GM23338 (cell line): ENCODE data around the gene ZNF322. TPM values are rescaled to one million over a fixed set of nuclear protein-coding genes. Genes with fewer than 3 reads are reported as not detected.

Experiments used
- ATAC-seq: fragments of 200-7000 bp; cut with Tn5 transposase; 3 replicates; pipeline ENCODE4 v1.9.1; 2020
- DNase-seq: peaks from one replicate; pipeline ENCODE4 v3.0.0-alpha.2; 2015; ENCODE audit warnings: low spot score
- H2AFZ ChIP-seq: fragments of 200-600 bp; sonication (generic); 2 replicates; pipeline ENCODE4 v1.8.0; 2016; ENCODE audit warnings: antibody characterized with exemption, mild to moderate bottlenecking, moderate library complexity
- H3F3A ChIP-seq: fragments of 200-600 bp; sonication (generic); replicated peaks from 2 replicates; pipeline ENCODE4 v1.8.0; 2017; ENCODE audit warnings: antibody characterized with exemption, mixed run types, low read depth
- H3K27ac ChIP-seq: fragments of 200-600 bp; sonication (generic); 2 replicates; pipeline ENCODE4 v1.6.1; 2016; ENCODE audit warnings: low read depth
- H3K27me3 ChIP-seq: fragments of 200-600 bp; sonication (generic); 2 replicates; pipeline ENCODE4 v1.8.0; 2016; ENCODE audit warnings: mild to moderate bottlenecking, mixed run types, moderate library complexity; ENCODE audit not compliant: insufficient read depth
- H3K36me3 ChIP-seq: fragments of 200-600 bp; sonication (generic); 2 replicates; pipeline ENCODE4 v1.8.0; 2016; ENCODE audit warnings: mild to moderate bottlenecking; ENCODE audit not compliant: insufficient read depth
- H3K4me1 ChIP-seq: fragments of 200-600 bp; sonication (generic); 2 replicates; pipeline ENCODE4 v1.8.0; 2016; ENCODE audit warnings: mild to moderate bottlenecking, moderate library complexity; ENCODE audit not compliant: insufficient read depth
- H3K4me2 ChIP-seq: fragments of 200-600 bp; sonication (generic); 2 replicates; pipeline ENCODE4 v1.7.1; 2017; ENCODE audit warnings: mixed run types
- H3K4me3 ChIP-seq: fragments of 200-600 bp; sonication (generic); 2 replicates; pipeline ENCODE4 v1.6.1; 2016; ENCODE audit warnings: mixed run types
- H3K79me2 ChIP-seq: fragments of 200-600 bp; sonication (generic); replicated peaks from 2 replicates; pipeline ENCODE4 v1.8.0; 2017; ENCODE audit warnings: mild to moderate bottlenecking; ENCODE audit not compliant: insufficient read depth
- H3K9me2 ChIP-seq: fragments of 200-600 bp; sonication (generic); 2 replicates; pipeline ENCODE4 v1.8.0; 2017; ENCODE audit not compliant: insufficient read depth
- H4K20me1 ChIP-seq: fragments of 200-600 bp; sonication (generic); replicated peaks from 2 replicates; pipeline ENCODE4 v1.8.0; 2017; ENCODE audit warnings: mild to moderate bottlenecking; ENCODE audit not compliant: insufficient read depth
- H3K27ac Mint-ChIP-seq: 2 replicates; pipeline ENCODE4 v1.8.0; 2020; ENCODE audit warnings: inconsistent platforms, mild to moderate bottlenecking, moderate library complexity, mixed read lengths
- H3K27me3 Mint-ChIP-seq: 3 replicates; pipeline ENCODE4 v1.8.0; 2022; ENCODE audit warnings: low read depth, mild to moderate bottlenecking, moderate library complexity, mixed read lengths, inconsistent platforms; ENCODE audit not compliant: insufficient read depth, poor library complexity
- H3K36me3 Mint-ChIP-seq: 3 replicates; pipeline ENCODE4 v1.8.0; 2021; ENCODE audit warnings: low read depth, mild to moderate bottlenecking, inconsistent platforms, moderate library complexity, mixed read lengths
- H3K4me1 Mint-ChIP-seq: 3 replicates; pipeline ENCODE4 v1.8.0; 2020; ENCODE audit warnings: mild to moderate bottlenecking, inconsistent platforms, mixed read lengths
- H3K4me3 Mint-ChIP-seq: 3 replicates; pipeline ENCODE4 v1.8.0; 2021; ENCODE audit warnings: moderate library complexity, mild to moderate bottlenecking, inconsistent platforms, mixed read lengths
- H3K9me3 Mint-ChIP-seq: 3 replicates; pipeline ENCODE4 v1.8.0; 2020; ENCODE audit warnings: moderate library complexity, mild to moderate bottlenecking, inconsistent platforms, mixed read lengths
- CREB1 ChIP-seq: fragments of 250-450 bp; sonication (Bioruptor Pico); IDR thresholded peaks from 2 replicates; pipeline ENCODE4 v1.5.0; 2020; ENCODE audit warnings: low read depth, mild to moderate bottlenecking, moderate library complexity
- EZH2 ChIP-seq: fragments of 200-600 bp; sonication (generic); IDR thresholded peaks from one replicate; pipeline ENCODE4 v1.8.0; 2017; ENCODE audit warnings: antibody characterized with exemption, mild to moderate bottlenecking, low read depth; ENCODE audit not compliant: unreplicated experiment
- EZH2phosphoT487 ChIP-seq: fragments of 200-600 bp; sonication (generic); IDR thresholded peaks from one replicate; pipeline ENCODE4 v1.8.1; 2018; ENCODE audit warnings: antibody characterized with exemption; ENCODE audit not compliant: unreplicated experiment
- JUNB ChIP-seq: IDR thresholded peaks from one replicate; pipeline ENCODE4 v1.6.1; 2016; ENCODE audit warnings: antibody characterized with exemption; ENCODE audit not compliant: unreplicated experiment
- POLR2AphosphoS5 ChIP-seq: IDR thresholded peaks from 2 replicates; pipeline ENCODE4 v1.6.1; 2016; ENCODE audit warnings: antibody characterized with exemption, low read depth
- polyA plus RNA-seq: library from polyadenylated mRNA; unstranded; fragments of >200 nt; fragmentation: Nextera tagmentation; extraction: Ambion mirVana; gene quantifications from 2 replicates; pipeline ENCODE4 v1.2.1, GENCODE V29; 2016
- total RNA-seq: library from RNA; depleted of rRNA; stranded (reverse); fragments of >200 nt; shearing (Covaris generic); gene quantifications from 2 replicates; pipeline ENCODE4 v1.2.3, GENCODE V29; 2014
- TF ChIP-seq, protein P1 (sequence below): IDR thresholded peaks from one replicate; pipeline ENCODE4 v1.6.1; 2018; ENCODE audit warnings: antibody characterized with exemption; ENCODE audit not compliant: unreplicated experiment
- TF ChIP-seq, protein P2 (sequence below): IDR thresholded peaks from 2 replicates; pipeline ENCODE4 v1.6.1; 2016; ENCODE audit warnings: antibody characterized with exemption
- TF ChIP-seq, protein P3 (sequence below): fragments of 250-450 bp; sonication (Bioruptor Pico); IDR thresholded peaks from 2 replicates; pipeline ENCODE4 v1.5.0; 2020; ENCODE audit warnings: mild to moderate bottlenecking, moderate library complexity

ZNF322 gene
- total and polyA plus RNA-seq, 2 experiments from 2014 or later: 43.3 to 61.0 TPM

DNA sequence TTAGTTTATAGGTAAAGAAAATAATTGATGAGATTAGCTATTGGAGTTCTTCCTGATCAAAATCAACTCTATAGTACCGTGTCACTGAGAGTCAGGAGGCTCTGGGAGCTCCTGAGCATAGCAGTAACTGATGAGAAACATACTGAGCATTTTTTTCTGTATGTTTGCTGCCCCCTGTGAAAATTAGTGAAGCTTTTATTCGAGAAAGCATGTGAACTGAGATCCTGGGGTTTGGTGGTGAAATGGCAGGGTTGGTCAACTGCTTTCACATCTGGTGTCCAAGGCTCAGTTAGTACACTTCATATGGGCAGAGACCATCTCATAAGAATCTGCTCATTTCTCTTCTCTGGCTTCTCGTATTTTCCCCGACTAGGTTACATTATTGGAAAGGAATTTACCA is 66.9 kb downstream of the ZNF322 start:
- Mint-ChIP-seq H3K27ac (no peak overlapping the region), H3K36me3 (no peaks in the 10 kb centered on the region), H3K27me3 (peaks cover 12% of the 10 kb centered on the region), H3K4me3 (no peak overlapping the region), H3K4me1 (no peaks in the 10 kb centered on the region; the same call in 2 of the 3 replicates), H3K9me3 (peaks cover 3% of the 10 kb centered on the region; the same call in 1 of the 3 replicates)
- no peak for TF ChIP-seq CREB1
- no peak for TF ChIP-seq EZH2phosphoT487
- TF ChIP-seq POLR2AphosphoS5: no peak
- TF ChIP-seq, protein P1, sequence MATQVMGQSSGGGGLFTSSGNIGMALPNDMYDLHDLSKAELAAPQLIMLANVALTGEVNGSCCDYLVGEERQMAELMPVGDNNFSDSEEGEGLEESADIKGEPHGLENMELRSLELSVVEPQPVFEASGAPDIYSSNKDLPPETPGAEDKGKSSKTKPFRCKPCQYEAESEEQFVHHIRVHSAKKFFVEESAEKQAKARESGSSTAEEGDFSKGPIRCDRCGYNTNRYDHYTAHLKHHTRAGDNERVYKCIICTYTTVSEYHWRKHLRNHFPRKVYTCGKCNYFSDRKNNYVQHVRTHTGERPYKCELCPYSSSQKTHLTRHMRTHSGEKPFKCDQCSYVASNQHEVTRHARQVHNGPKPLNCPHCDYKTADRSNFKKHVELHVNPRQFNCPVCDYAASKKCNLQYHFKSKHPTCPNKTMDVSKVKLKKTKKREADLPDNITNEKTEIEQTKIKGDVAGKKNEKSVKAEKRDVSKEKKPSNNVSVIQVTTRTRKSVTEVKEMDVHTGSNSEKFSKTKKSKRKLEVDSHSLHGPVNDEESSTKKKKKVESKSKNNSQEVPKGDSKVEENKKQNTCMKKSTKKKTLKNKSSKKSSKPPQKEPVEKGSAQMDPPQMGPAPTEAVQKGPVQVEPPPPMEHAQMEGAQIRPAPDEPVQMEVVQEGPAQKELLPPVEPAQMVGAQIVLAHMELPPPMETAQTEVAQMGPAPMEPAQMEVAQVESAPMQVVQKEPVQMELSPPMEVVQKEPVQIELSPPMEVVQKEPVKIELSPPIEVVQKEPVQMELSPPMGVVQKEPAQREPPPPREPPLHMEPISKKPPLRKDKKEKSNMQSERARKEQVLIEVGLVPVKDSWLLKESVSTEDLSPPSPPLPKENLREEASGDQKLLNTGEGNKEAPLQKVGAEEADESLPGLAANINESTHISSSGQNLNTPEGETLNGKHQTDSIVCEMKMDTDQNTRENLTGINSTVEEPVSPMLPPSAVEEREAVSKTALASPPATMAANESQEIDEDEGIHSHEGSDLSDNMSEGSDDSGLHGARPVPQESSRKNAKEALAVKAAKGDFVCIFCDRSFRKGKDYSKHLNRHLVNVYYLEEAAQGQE: no peak
- TF ChIP-seq, protein P2, sequence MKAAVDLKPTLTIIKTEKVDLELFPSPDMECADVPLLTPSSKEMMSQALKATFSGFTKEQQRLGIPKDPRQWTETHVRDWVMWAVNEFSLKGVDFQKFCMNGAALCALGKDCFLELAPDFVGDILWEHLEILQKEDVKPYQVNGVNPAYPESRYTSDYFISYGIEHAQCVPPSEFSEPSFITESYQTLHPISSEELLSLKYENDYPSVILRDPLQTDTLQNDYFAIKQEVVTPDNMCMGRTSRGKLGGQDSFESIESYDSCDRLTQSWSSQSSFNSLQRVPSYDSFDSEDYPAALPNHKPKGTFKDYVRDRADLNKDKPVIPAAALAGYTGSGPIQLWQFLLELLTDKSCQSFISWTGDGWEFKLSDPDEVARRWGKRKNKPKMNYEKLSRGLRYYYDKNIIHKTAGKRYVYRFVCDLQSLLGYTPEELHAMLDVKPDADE: no peak
- no peak for TF ChIP-seq JUNB
- TF ChIP-seq, protein P3, sequence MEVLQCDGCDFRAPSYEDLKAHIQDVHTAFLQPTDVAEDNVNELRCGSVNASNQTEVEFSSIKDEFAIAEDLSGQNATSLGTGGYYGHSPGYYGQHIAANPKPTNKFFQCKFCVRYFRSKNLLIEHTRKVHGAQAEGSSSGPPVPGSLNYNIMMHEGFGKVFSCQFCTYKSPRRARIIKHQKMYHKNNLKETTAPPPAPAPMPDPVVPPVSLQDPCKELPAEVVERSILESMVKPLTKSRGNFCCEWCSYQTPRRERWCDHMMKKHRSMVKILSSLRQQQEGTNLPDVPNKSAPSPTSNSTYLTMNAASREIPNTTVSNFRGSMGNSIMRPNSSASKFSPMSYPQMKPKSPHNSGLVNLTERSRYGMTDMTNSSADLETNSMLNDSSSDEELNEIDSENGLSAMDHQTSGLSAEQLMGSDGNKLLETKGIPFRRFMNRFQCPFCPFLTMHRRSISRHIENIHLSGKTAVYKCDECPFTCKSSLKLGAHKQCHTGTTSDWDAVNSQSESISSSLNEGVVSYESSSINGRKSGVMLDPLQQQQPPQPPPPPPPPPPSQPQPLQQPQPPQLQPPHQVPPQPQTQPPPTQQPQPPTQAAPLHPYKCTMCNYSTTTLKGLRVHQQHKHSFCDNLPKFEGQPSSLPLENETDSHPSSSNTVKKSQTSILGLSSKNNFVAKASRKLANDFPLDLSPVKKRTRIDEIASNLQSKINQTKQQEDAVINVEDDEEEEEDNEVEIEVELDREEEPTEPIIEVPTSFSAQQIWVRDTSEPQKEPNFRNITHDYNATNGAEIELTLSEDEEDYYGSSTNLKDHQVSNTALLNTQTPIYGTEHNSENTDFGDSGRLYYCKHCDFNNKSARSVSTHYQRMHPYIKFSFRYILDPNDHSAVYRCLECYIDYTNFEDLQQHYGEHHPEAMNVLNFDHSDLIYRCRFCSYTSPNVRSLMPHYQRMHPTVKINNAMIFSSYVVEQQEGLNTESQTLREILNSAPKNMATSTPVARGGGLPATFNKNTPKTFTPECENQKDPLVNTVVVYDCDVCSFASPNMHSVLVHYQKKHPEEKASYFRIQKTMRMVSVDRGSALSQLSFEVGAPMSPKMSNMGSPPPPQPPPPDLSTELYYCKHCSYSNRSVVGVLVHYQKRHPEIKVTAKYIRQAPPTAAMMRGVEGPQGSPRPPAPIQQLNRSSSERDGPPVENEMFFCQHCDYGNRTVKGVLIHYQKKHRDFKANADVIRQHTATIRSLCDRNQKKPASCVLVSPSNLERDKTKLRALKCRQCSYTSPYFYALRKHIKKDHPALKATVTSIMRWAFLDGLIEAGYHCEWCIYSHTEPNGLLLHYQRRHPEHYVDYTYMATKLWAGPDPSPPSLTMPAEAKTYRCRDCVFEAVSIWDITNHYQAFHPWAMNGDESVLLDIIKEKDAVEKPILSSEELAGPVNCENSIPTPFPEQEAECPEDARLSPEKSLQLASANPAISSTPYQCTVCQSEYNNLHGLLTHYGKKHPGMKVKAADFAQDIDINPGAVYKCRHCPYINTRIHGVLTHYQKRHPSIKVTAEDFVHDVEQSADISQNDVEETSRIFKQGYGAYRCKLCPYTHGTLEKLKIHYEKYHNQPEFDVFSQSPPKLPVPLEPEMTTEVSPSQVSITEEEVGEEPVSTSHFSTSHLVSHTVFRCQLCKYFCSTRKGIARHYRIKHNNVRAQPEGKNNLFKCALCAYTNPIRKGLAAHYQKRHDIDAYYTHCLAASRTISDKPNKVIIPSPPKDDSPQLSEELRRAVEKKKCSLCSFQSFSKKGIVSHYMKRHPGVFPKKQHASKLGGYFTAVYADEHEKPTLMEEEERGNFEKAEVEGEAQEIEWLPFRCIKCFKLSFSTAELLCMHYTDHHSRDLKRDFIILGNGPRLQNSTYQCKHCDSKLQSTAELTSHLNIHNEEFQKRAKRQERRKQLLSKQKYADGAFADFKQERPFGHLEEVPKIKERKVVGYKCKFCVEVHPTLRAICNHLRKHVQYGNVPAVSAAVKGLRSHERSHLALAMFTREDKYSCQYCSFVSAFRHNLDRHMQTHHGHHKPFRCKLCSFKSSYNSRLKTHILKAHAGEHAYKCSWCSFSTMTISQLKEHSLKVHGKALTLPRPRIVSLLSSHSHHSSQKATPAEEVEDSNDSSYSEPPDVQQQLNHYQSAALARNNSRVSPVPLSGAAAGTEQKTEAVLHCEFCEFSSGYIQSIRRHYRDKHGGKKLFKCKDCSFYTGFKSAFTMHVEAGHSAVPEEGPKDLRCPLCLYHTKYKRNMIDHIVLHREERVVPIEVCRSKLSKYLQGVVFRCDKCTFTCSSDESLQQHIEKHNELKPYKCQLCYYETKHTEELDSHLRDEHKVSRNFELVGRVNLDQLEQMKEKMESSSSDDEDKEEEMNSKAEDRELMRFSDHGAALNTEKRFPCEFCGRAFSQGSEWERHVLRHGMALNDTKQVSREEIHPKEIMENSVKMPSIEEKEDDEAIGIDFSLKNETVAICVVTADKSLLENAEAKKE (CRISPR knock-in tag): no peak
- no peak for TF ChIP-seq EZH2
- Histone ChIP-seq H3K36me3 (no peaks in the 10 kb centered on the region), H3K27ac (no peak overlapping the region), H3K4me1 (no peaks in the 10 kb centered on the region), H4K20me1 (no peaks in the 10 kb centered on the region), H2AFZ (no peak overlapping the region), H3K9me2 (no peaks in the 10 kb centered on the region), H3K27me3 (no peaks in the 10 kb centered on the region), H3F3A (no peaks in the 10 kb centered on the region), H3K4me2 (no peak overlapping the region), H3K79me2 (peaks cover 8% of the 10 kb centered on the region), H3K4me3 (no peak overlapping the region)
- DNase-seq (no peak), ATAC-seq (no peak)
